ENCODE measurements around the gene ZBED4.

Gene ZBED4

DNA sequence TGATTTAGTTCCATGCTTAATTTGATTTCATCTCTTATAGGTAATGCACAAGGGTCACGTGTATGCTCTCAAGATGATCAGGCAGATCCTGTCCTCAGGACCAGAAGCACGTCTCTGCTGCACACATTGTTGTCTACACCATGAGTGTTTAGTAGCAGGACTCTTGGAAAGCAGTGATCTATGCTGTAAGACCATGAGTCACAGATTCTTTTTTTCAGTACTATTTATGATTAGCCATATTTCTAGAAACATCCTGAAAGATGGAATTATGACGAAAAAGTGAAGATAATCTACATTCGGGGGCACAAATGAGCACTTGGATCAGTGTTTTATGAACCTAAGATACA lies 29.6 kb downstream of the ZBED4 start:
- DNase-seq: no peak

DNA sequence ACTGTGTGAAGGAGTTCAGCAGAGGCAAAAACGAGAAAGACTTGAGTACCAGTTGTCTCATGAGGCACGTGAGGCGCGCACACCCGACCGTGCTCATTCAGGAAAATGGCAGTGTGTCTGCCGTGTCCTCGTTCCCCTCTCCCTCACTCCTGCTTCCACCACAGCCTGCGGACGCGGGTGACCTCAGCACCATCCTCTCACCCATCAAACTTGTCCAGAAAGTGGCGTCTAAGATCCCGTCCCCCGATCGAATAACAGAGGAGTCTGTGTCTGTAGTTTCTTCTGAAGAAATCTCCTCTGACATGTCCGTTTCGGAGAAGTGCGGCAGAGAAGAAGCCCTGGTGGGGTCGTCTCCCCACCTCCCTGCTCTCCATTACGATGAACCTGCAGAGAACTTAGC lies 30.4 kb downstream of the ZBED4 start:
- no peak for DNase-seq

DNA sequence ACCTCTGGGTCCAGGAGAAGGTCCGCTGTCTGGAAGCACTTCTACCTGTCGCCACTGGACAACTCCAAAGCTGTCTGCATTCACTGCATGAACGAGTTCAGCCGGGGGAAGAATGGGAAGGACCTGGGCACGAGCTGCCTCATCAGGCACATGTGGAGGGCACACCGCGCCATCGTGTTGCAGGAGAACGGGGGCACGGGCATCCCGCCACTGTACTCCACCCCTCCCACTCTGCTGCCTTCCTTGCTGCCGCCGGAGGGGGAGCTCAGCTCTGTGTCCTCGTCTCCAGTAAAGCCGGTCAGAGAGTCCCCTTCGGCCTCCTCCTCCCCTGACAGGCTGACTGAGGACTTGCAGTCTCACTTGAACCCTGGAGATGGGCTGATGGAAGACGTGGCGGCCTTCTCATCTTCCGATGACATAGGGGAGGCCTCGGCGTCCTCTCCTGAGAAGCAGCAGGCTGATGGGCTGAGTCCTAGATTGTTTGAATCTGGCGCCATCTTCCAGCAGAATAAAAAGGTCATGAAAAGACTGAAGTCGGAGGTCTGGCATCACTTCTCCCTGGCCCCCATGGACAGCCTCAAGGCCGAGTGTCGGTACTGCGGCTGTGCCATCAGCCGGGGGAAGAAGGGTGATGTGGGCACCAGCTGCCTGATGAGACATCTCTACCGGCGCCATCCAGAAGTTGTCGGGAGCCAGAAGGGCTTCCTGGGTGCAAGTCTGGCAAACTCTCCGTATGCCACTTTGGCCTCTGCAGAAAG lies 31.0 kb downstream of the ZBED4 start:
- no peak for DNase-seq

DNA sequence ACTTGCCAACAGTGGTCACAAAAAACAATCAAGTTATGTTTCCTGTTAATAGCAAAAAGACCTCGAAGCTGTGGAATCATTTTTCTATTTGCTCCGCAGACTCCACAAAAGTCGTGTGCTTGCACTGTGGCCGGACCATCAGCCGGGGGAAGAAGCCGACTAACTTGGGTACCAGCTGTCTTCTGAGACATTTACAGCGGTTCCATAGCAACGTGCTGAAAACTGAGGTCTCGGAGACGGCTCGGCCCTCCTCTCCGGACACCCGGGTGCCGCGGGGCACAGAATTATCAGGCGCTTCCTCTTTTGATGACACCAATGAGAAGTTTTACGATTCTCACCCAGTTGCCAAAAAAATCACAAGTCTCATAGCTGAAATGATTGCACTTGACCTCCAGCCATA lies 31.6 kb downstream of the ZBED4 start:
- DNase-seq: no peak

DNA sequence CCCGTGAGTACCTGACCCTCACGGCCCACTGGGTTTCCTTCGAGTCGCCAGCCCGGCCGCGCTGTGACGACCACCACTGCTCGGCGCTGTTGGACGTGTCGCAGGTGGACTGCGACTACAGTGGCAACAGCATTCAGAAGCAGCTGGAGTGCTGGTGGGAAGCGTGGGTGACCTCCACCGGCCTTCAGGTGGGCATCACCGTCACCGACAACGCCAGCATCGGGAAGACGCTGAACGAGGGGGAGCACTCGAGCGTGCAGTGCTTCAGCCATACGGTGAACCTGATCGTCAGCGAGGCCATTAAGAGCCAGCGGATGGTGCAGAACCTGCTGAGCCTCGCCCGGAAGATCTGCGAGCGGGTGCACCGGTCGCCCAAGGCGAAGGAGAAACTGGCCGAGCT lies 32.2 kb downstream of the ZBED4 start:
- no peak for DNase-seq

DNA sequence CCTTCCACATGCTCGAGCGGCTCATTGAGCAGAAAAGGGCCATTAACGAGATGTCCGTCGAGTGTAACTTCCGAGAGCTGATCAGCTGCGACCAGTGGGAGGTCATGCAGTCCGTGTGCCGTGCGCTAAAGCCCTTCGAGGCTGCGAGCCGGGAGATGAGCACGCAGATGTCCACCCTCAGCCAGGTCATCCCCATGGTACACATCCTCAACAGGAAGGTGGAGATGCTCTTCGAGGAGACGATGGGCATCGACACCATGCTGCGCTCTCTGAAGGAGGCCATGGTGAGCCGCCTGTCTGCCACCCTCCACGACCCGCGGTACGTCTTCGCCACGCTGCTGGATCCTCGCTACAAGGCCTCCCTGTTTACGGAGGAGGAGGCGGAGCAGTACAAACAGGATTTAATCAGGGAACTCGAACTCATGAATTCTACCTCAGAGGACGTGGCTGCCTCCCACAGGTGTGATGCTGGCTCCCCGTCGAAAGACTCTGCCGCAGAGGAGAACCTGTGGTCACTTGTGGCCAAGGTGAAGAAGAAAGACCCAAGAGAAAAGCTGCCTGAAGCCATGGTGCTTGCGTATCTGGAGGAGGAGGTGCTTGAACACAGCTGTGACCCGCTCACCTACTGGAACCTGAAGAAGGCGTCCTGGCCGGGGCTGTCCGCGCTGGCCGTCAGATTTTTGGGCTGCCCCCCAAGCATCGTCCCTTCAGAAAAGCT lies 32.9 kb downstream of the ZBED4 start:
- no peak for DNase-seq

DNA sequence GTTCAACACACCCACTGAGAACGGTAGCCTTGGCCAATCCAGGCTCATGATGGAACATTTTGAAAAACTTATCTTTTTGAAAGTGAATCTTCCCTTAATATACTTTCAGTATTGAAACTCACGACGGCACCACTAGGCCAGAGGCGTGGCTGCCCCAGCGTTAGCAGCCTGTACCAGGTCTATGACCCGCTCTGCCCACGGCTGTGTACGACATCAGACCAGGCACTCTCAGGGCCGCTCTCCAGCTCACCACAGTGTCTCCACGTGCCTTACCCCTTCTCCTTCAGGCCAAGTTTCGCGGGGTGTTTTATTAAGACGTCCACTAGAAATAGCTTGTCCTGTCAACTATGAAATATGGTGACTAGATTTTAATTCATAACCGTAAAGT lies 33.4 kb downstream of the ZBED4 start:
- DNase-seq: no peak

DNA sequence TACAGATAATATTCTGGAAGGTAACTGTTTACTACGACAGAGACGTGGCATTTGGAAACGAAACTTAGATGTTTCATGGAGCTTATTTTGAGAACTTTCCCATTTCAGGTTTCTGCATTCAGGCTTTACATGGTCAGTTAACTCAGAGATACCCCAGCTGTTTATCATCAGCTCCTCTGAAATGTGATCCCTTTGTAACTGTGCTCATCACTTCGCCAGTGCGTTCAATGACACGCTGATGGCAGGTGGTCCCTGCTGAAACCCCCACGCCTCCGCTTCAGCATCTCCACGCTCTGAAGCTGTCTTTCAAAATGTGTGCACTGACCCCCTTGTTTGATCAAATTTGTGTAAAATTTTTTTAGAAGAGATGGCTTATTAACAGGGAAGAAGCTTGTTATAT lies 34.1 kb downstream of the ZBED4 start:
- DNase-seq: no peak

DNA sequence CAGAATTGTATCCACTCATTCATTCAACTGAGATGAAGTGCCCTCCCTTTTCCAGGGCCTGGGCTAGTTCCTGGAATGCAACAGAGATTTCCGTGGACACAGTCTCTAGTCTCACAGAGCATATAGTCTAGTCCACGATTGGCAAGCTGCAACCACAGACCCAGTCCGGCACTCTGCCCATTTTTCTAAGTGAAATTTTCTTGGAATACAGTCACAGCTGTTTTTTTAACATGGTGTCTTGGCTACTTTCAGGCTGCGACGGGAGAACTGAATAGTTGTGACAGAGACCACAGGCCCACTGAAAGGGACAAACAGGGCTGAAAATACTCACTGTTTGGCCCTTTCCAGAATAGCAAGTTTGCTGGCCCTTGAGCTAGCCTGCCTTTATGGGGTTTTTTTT lies 35.4 kb downstream of the ZBED4 start:
- DNase-seq: no peak

DNA sequence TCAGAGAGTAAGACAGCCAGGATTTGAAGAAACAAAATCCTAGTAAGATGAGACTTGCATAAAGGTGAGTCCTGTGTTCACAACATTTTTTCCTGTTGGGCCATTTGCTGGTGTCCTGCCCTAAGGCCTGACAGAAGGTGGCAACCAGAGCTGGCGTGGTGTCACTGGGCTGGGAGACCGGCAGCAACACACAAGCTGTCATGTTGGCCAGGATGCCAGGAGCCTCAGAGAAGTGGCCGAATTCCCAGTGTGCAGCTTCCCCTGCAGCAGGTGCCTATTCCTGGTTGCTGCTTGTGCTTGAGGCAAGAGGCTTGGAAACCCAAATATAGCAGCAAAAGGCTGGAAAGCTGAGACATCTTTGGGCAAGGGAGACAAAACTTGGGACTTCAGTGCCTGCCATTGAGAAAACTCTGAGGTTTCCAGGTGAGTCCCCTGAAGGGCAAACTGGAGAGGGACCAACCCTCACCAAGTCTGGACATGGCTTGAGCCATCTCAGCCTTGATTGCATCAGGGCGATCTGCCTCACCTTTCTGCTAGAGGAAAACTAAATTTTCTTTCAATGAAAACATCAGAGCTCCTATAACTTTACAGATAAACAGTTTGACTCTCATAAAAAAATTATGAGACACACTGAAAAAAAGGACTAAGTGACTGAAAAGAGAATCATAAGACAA lies 38.7 kb downstream of the ZBED4 start:
- peak in 1 of 2 experiments; percentile 53 for DNase-seq

DNA sequence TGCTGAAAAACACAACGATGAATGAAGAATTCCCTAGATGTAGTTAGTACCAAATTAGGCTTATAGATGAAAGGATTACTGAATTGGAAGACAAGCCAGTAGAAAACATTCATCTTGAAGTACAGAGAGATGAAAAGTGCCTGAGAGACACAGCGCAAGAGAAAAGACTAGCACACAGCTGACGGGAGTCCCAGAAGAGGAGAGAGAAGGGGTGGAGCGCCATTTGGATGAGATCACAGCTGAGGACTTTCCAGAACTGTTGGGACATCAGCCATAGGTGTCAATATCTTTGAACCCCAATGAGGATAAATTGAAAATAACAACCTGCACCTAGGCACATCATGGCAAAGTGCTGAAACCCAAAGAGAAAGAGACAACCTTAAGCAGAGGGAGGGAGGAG lies 39.4 kb downstream of the ZBED4 start:
- no peak for DNase-seq

DNA sequence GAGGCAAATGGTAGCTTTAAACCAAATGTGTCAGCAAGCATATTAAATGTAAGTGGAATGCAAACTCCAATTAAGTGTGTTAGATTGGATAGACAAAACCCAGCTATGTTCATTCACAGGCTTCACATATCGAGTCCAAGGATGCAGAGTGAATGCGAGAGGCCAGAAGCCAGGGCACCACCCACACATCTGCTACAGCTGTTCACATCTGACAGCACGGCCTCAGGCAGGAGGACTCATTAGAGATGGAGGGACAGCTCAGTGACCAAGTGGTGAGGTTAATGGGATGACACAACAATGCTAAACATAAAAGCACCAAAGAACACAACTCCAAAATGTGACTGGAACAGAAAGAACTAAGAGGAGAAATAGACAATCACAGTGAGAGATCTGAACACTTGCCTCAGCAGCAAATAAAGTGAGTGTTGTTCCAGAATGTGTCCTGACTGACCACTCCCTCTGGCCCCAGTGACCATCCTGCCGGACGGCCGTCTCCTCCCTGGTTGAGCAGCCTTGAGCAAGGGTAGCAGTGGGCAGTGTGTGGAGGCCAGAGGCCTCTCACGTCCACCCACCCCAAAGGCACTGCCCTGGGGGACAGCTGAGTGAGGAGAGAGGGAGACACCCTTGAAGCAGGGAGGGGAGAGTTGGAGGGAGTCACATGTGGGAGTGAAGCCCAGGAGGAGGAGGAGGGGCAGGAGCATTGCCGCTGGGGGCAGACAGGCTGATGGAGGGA lies 40.8 kb downstream of the ZBED4 start:
- no peak for DNase-seq

DNA sequence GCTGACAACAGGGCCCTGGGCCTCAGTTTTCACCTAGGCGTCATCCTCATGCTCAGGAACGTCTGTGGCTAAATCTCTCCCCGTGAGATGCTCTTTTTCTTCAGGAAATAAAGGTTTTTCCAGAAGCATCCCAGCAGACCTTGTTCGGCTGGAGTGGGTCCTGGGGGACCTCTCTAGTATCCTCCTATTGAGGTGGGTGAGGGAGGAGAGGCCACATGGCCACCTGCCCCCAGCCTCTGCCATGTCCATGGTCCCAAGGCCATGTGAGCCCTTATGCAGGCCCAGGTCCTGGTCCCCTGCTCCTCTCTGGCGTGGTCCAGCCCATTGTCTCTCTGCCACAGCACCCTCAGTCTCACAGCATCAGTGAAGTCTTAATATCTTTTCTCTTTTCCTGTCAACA lies 42.6 kb downstream of the ZBED4 start:
- DNase-seq: no peak

DNA sequence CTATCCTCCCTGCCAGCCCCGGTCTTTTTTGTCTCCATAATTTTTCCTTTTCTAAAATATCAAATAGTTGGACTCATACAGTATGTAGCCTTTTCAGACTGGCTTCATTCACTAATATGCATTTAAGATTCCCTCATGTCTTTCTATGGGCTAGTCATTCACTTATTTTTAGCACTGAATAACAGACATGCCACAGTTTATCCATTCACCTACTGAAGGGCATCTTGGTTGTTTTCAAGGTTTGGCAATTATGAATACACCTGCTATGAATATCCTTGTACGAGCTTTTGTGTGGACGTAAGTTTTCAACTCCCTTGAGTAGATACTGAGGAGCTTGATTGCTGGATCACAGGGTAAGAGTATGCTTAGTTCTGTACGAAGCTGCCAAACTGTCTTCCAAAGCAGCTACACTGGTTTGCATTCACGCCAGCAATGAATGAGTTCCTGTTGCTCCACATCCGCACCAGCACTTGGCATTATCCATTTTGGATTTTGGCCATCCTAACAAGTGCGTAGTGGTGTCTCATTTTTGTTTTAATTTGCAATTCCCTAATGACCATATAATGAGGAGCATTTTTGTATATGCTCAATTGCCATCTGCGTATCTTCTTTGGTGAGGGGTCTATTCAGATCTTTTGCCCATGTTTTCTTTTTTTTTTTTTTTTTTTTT lies 43.5 kb downstream of the ZBED4 start:
- no peak for DNase-seq

DNA sequence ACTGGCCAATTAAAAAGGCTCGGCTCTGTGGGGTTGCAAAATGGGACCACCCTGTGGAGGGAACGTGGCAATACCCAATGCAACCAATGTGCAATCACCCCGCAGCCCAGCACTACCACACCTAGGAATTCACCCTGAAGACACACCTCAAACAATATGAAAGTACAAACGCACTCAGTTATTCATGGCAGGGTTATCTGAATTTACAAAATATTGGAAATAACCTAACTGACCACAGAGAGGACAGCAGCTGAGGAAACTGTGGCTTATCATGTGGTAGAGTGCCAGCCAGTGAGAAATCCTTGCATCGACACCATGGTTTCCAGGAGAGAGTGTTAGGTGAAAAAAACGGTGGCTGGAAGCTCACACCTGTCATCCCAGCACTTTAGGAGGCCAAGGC lies 45.9 kb downstream of the ZBED4 start:
- DNase-seq: no peak

DNA sequence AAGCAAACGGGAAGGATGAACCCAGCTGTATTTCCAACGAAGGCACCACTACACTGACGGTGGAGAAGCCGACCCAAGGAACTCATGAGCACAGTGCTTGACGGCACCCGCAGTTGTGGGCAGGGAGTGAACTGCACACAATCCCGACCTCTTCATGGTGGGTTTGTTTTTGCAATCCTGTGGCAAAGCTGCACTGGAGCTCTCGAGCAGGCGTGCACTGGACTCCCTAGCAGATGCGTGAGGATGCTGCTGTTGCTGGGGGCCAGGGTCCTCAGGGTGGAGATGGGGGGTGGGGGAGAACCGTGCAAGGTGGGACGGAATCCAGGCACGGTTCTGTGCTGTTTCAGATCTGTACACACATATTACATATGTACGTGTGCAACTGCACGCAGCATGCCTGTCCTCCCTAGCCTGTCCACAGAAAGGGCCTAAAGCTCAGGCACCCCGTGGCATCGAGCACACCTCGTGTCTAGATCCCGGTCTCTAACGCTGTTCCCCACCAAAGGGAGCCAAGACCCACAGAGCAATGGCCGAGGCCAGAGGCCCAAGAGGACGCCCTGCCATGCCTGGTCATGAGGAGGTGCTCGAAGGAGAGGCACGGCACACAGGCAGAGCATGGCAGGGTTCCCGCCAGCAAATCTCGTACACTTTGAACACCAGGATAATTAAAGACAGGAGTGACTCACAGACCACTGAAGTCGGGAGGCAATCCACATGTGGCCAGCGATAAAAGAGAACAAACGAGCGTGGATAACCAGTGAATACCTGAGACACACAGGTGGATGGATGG lies 47.0 kb downstream of the ZBED4 start:
- DNase-seq: no peak

DNA sequence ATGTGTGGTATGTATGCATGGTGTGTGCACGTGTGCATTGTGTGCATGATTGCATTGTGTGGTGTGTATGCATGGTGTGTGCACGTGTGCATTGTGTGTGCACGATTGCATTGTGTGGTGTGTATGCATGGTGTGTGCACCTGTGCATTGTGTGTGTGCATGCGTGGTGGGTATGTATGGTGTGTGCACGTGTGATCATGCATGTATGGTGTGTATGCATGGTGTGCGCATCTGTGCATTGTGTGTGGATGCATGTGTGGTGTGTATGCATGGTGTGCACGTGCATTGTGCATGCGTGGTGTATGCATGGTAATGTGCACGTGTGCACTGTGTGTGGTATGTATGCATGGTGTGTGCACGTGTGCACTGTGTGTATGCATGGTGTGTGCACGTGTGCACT lies 47.8 kb downstream of the ZBED4 start:
- no peak for DNase-seq

DNA sequence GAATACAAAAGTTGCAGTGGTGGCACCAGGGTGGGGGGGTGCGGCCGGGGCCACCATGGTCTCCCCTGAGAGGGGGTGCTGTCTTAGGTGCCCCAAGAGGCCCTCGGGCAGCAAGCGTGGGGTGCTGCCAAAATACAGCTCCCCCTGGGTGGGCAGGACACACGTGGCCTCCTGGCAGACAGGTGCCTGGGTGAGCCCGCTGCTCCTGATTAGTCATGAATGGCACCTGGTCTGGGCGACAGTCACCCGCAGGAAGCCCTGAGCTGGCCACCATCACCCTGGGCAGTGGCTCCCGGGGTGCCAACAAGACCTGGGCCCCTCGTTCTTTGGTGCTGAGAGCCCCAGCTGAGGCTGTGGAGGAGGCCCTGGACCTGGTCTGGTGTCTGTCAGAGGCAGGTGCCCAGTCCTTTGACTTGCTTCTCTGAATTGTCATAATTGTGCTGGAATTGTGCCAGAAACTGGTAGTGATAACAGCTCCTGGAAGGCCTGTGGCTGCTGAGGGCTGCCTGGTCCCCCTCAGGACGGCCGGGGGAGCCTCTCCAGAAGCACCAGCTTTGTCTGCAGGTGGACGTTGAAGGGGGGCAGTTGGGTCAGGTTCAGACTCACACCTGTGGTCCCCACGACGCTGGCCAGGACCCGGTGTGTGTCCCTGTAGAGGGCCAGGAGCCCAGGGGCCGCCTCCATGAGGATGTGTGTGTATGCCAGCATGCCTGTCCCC lies 49.8 kb downstream of the ZBED4 start:
- DNase-seq: no peak

DNA sequence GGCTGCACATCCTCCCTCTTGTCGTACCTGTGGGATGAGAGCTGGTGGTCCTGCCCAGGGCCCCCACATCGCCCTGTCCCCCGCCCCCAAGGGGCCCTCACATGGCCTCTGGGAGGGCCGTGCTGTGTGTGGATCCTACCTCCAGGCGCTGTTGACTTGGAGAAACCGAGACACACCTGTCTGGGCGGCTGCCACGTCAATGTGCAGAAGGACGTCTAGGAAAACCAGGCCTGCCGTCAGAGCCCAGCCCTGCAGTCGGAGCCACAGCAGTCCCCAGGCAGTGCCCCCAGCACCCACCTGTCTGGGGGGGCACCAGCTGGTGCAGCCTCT lies 50.4 kb downstream of the ZBED4 start:
- DNase-seq: no peak

DNA sequence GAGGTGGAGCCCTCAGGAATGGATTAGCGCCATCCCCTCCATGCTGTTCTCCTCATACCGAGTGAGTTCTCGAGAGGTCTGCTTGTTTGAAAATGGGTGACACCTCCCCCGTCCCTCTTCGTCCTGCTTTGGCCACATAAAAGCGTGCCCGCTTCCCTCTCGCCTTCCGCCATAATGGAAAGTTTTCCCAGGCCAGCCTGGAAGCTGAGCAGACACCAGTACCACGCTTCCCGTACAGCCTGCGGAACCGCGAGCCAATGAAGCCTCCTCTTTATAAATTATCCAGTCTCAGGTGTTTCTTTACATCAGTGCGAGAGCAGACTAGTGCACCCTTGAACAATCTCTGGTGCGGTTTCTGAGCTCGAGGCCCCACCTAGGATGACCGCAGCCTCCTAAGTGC lies 51.8 kb downstream of the ZBED4 start:
- DNase-seq: no peak

DNA sequence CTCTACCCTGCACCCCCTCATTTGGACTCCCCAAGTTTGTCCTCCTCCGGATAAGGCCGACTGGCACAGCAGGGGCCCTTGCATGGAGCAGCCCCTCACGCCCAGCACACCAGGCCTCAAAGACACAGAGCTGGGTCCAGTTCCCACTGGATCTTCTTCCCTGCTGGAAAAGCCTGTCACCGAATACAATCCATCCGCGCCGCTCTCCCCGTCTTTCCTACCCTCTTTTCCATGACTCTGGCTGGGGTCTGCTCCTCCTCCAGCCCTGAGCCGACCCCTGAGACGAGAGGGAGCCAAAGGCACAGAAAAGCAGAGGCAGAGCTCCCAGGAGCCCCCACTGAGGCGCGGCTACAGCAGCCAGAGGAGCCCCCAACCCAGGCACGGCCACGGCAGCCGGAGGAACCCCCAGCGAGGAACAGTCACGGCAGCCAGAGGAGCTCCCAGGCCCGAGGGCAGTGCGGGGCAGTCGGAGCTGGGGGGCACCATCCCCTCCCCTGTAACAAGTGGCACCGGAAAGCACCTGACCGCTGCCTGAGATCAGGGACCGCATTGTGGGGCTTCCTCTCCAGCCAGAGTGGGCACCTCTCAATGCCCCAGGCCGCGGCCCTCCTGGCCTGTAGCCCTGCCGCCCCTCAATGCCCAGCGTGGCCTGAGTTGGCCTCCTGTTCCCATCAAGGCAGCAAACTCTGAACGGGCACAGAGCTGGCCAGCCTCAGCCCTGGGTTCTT lies 52.6 kb downstream of the ZBED4 start:
- no peak for DNase-seq

Measured in NCI-H446 (cell line).